ENCODE measurements around the gene PFDN5.

GRCh38 chr12:53345486-53346188 is 50.3 kb downstream of the PFDN5 start:
- TF ChIP-seq, protein P1, sequence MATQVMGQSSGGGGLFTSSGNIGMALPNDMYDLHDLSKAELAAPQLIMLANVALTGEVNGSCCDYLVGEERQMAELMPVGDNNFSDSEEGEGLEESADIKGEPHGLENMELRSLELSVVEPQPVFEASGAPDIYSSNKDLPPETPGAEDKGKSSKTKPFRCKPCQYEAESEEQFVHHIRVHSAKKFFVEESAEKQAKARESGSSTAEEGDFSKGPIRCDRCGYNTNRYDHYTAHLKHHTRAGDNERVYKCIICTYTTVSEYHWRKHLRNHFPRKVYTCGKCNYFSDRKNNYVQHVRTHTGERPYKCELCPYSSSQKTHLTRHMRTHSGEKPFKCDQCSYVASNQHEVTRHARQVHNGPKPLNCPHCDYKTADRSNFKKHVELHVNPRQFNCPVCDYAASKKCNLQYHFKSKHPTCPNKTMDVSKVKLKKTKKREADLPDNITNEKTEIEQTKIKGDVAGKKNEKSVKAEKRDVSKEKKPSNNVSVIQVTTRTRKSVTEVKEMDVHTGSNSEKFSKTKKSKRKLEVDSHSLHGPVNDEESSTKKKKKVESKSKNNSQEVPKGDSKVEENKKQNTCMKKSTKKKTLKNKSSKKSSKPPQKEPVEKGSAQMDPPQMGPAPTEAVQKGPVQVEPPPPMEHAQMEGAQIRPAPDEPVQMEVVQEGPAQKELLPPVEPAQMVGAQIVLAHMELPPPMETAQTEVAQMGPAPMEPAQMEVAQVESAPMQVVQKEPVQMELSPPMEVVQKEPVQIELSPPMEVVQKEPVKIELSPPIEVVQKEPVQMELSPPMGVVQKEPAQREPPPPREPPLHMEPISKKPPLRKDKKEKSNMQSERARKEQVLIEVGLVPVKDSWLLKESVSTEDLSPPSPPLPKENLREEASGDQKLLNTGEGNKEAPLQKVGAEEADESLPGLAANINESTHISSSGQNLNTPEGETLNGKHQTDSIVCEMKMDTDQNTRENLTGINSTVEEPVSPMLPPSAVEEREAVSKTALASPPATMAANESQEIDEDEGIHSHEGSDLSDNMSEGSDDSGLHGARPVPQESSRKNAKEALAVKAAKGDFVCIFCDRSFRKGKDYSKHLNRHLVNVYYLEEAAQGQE (IDR thresholded peaks at IDR 0.05) = no peak
- TF ChIP-seq, protein P2, sequence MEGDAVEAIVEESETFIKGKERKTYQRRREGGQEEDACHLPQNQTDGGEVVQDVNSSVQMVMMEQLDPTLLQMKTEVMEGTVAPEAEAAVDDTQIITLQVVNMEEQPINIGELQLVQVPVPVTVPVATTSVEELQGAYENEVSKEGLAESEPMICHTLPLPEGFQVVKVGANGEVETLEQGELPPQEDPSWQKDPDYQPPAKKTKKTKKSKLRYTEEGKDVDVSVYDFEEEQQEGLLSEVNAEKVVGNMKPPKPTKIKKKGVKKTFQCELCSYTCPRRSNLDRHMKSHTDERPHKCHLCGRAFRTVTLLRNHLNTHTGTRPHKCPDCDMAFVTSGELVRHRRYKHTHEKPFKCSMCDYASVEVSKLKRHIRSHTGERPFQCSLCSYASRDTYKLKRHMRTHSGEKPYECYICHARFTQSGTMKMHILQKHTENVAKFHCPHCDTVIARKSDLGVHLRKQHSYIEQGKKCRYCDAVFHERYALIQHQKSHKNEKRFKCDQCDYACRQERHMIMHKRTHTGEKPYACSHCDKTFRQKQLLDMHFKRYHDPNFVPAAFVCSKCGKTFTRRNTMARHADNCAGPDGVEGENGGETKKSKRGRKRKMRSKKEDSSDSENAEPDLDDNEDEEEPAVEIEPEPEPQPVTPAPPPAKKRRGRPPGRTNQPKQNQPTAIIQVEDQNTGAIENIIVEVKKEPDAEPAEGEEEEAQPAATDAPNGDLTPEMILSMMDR (IDR thresholded peaks at IDR 0.05; ENCODE audit: low read depth, low read length, missing input control) = no peak
- no peak for TF ChIP-seq MAX (IDR thresholded peaks at IDR 0.05)

Data from liver (tissue), 2 donors.